ENCODE data around the gene PABPN1.
"Not testable (repeated sequence)": the region's sequence is repeated elsewhere in the genome, so short reads cannot be mapped to it uniquely, and the experiment has no call there.

The PABPN1 gene

GRCh38 chr14:23320584-23321571, at the start of gene PABPN1:
Gene PABPN1 (plus strand): TSS chr14:23321457. CDS start chr14:23321470, 13 bp downstream.
- peak; percentile 98 for DNase-seq

GRCh38 chr14:23275412-23275811, 45.8 kb upstream of the PABPN1 start:
- no peak for DNase-seq

GRCh38 chr14:23277189-23277588, 44.1 kb upstream of the PABPN1 start:
- no peak for DNase-seq

- DNase-seq, result not testable (repeated sequence)
Observed at GRCh38 chr14:23277928-23278327, 43.3 kb upstream of the PABPN1 start.

- DNase-seq, result no peak
Observed at GRCh38 chr14:23281247-23281646, 40.0 kb upstream of the PABPN1 start.

- DNase-seq, result no peak
Observed at GRCh38 chr14:23284654-23285529, 36.4 kb upstream of the PABPN1 start.

GRCh38 chr14:23285530-23286019, 35.7 kb upstream of the PABPN1 start:
- no peak for DNase-seq

- peak; percentile 89 for DNase-seq
Observed at GRCh38 chr14:23286020-23286901, 35.0 kb upstream of the PABPN1 start, which contains the start of gene HOMEZ. Gene HOMEZ (minus strand): TSS chr14:23286132. CDS start chr14:23285952, 180 bp downstream.

- no peak for DNase-seq
Observed at GRCh38 chr14:23286902-23287479, 34.3 kb upstream of the PABPN1 start.

- no peak for DNase-seq
Observed at GRCh38 chr14:23294734-23295561, 26.3 kb upstream of the PABPN1 start.

GRCh38 chr14:23296012-23296777, 25.1 kb upstream of the PABPN1 start:
- DNase-seq, result no peak

GRCh38 chr14:23297096-23297495, 24.2 kb upstream of the PABPN1 start:
- no peak for DNase-seq

GRCh38 chr14:23297611-23298277, 23.5 kb upstream of the PABPN1 start:
- DNase-seq, result no peak

GRCh38 chr14:23299211-23299957, 21.9 kb upstream of the PABPN1 start:
- no peak for DNase-seq

GRCh38 chr14:23299986-23300686, 21.1 kb upstream of the PABPN1 start:
- no peak for DNase-seq

- DNase-seq, result no peak
Observed at GRCh38 chr14:23300687-23301223, 20.5 kb upstream of the PABPN1 start.

- DNase-seq, result peak; percentile 92
Observed at GRCh38 chr14:23301288-23301968, 19.8 kb upstream of the PABPN1 start.

All from NCI-H187 treated with DMSO at 0.1 percent for 48 hours (cell line).